DMS79 (cell line): Measurements from ENCODE around the gene LRRC74A.

ENCODE experiments used
- DNase-seq: peaks from one replicate; lab custom pipeline; 2025; lab: John Stamatoyannopoulos, UW

Gene LRRC74A

GRCh38 chr14:76848879-76849278, 22.7 kb downstream of the LRRC74A start:
- no peak for DNase-seq

GRCh38 chr14:76855066-76855465, 28.9 kb downstream of the LRRC74A start:
- no peak for DNase-seq

GRCh38 chr14:76856769-76857168, 30.6 kb downstream of the LRRC74A start:
- no peak for DNase-seq

GRCh38 chr14:76861574-76862255, 35.5 kb downstream of the LRRC74A start:
- DNase-seq = no peak

- DNase-seq = peak; percentile 16
These were observed 36.5 kb downstream of the LRRC74A start for GRCh38 chr14:76862546-76863282.

- DNase-seq = peak; percentile 99
These were observed 37.7 kb downstream of the LRRC74A start for GRCh38 chr14:76863724-76864407.

GRCh38 chr14:76866456-76866855, 40.2 kb downstream of the LRRC74A start:
- no peak for DNase-seq

GRCh38 chr14:76867516-76868453, 41.6 kb downstream of the LRRC74A start:
- DNase-seq = peak; percentile 71

- no peak for DNase-seq
These were observed 42.4 kb downstream of the LRRC74A start for GRCh38 chr14:76868454-76869170.

- DNase-seq = no peak
These were observed 44.0 kb downstream of the LRRC74A start for GRCh38 chr14:76870166-76870565.

GRCh38 chr14:76872796-76873432, 46.7 kb downstream of the LRRC74A start:
- DNase-seq = peak; percentile 42

GRCh38 chr14:76874734-76875133, 48.5 kb downstream of the LRRC74A start:
- DNase-seq = no peak

GRCh38 chr14:76876076-76876475, 49.9 kb downstream of the LRRC74A start:
- DNase-seq = peak; percentile 80

- peak; percentile 50 for DNase-seq
These were observed 51.7 kb downstream of the LRRC74A start for GRCh38 chr14:76877871-76878270.

- no peak for DNase-seq
These were observed 54.2 kb downstream of the LRRC74A start for GRCh38 chr14:76880449-76880848.

- no peak for DNase-seq
These were observed 55.1 kb downstream of the LRRC74A start for GRCh38 chr14:76881348-76881747.

GRCh38 chr14:76882651-76883050, 56.4 kb downstream of the LRRC74A start:
- peak; percentile 72 for DNase-seq

- no peak for DNase-seq
These were observed 57.2 kb downstream of the LRRC74A start for GRCh38 chr14:76883447-76883846.

GRCh38 chr14:76884394-76884793, 58.2 kb downstream of the LRRC74A start:
- DNase-seq = no peak

GRCh38 chr14:76884853-76885276, 58.7 kb downstream of the LRRC74A start:
- DNase-seq = no peak

GRCh38 chr14:76887191-76887590, 61.0 kb downstream of the LRRC74A start:
- no peak for DNase-seq
